Panc1 (cell line): Measurements from ENCODE around the gene AFF3. TPM values are rescaled to one million over a fixed set of nuclear protein-coding genes. Genes with fewer than 3 reads are reported as not detected.

Experiments
- ATAC-seq: fragments of 200-7000 bp; cut with Tn5 transposase; 2 replicates; pipeline ENCODE4 v1.9.1; 2020; ENCODE audit warnings: mild to moderate bottlenecking, moderate library complexity
- BruUV-seq: library from RNA; stranded (reverse); fragments of 400-500 nt; replicated peaks from 2 replicates; lab custom pipeline; 2021; lab: Mats Ljungman, UMichigan
- CTCF ChIA-PET: fragments of 300-600 bp; sonication (Branson Sonifier 250); formaldehyde crosslinking; loops from one replicate; lab custom pipeline; 2022; ENCODE audit warnings: antibody characterized with exemption; lab: Charles Lee
- POLR2A ChIA-PET: fragments of 300-600 bp; sonication (Branson Sonifier 250); formaldehyde crosslinking; loops from one replicate; lab custom pipeline; 2022; ENCODE audit warnings: antibody characterized with exemption; lab: Charles Lee
- DNase-seq: peaks from one replicate; pipeline ENCODE4 v3.0.0-alpha.2; 2010; ENCODE audit warnings: low read depth, low spot score
- H3K27ac ChIP-seq: 2 replicates; pipeline ENCODE4 v1.5.1; 2011; ENCODE audit warnings: mild to moderate bottlenecking, low read length, inconsistent platforms
- H3K27me3 ChIP-seq: fragments of 200-500 bp; sonication (Bioruptor generic); 2 replicates; pipeline ENCODE4 v1.6.0; 2014; ENCODE audit warnings: low read length, inconsistent platforms; ENCODE audit not compliant: control insufficient read depth, insufficient read depth
- H3K36me3 ChIP-seq: fragments of 200-500 bp; sonication (Bioruptor generic); 2 replicates; pipeline ENCODE4 v1.5.1; 2014; ENCODE audit warnings: inconsistent platforms, mild to moderate bottlenecking, low read length, moderate library complexity; ENCODE audit not compliant: control insufficient read depth, insufficient read depth
- H3K4me1 ChIP-seq: 2 replicates; pipeline ENCODE4 v1.5.1; 2011; ENCODE audit warnings: inconsistent platforms, mild to moderate bottlenecking, low read length, moderate library complexity; ENCODE audit not compliant: control insufficient read depth, insufficient read depth
- H3K4me3 ChIP-seq, 2 experiments: 2 replicates each; pipeline ENCODE4 v1.5.1; 2011 to 2012; ENCODE audit warnings: low read depth in 2 of 2, low read length in 2 of 2, mild to moderate bottlenecking in 2 of 2, inconsistent platforms in 1 of 2, moderate library complexity in 1 of 2
- H3K9me3 ChIP-seq: fragments of 200-500 bp; sonication (Bioruptor generic); 2 replicates; pipeline ENCODE4 v1.5.1; 2014; ENCODE audit warnings: low read depth, mild to moderate bottlenecking, inconsistent platforms, low read length, moderate library complexity; ENCODE audit not compliant: control insufficient read depth, insufficient read depth
- CTCF ChIP-seq: fragments of 450-650 bp; IDR thresholded peaks from 2 replicates; pipeline ENCODE4 v1.5.1; 2017; ENCODE audit warnings: mild to moderate bottlenecking
- POLR2AphosphoS5 ChIP-seq: IDR thresholded peaks from 2 replicates; pipeline ENCODE4 v1.6.1; 2012; ENCODE audit warnings: mild to moderate bottlenecking, low read depth, low read length, moderate library complexity
- REST ChIP-seq, 2 experiments: IDR thresholded peaks; 2 replicates each; pipeline ENCODE4 v1.6.1; 2011 to 2012; ENCODE audit warnings: low read depth in 2 of 2, control low read depth in 1 of 2, low read length in 1 of 2, mild to moderate bottlenecking in 1 of 2, moderate library complexity in 1 of 2; ENCODE audit not compliant: insufficient read depth in 1 of 2
- SIN3A ChIP-seq: IDR thresholded peaks from 2 replicates; pipeline ENCODE4 v1.6.1; 2012; ENCODE audit warnings: low read depth, mild to moderate bottlenecking, low read length, moderate library complexity, borderline replicate concordance; ENCODE audit not compliant: insufficient read depth
- TCF7L2 ChIP-seq: IDR thresholded peaks from 2 replicates; pipeline ENCODE4 v1.6.1; 2011; ENCODE audit warnings: mild to moderate bottlenecking, low read depth, low read length, inconsistent platforms
- in situ Hi-C: cut with HindIII; loops from 2 replicates; pipeline ENCODE4 v1.10.0; 2016; ENCODE audit warnings: low sequenced_read_pairs, low pct_unique_long_range_greater_than_20kb
- intact Hi-C: fragments of 100-400 bp; cut with micrococcal nuclease; formaldehyde crosslinking; loops from one replicate; pipeline ENCODE4 v1.10.0; 2022; ENCODE audit not compliant: unreplicated experiment
- total RNA-seq: library from RNA; stranded (reverse); gene quantifications from one replicate; pipeline ENCODE4 v1.2.1, GENCODE V29; 2021; ENCODE audit not compliant: unreplicated experiment

AFF3 gene
- total RNA-seq, 1 experiment from 2014 or later = 2.2 TPM

GRCh38 chr2:99743146-99743545 lies 399.2 kb downstream of the AFF3 start:
- no peaks in the 10 kb centered on the region for H3K9me3 ChIP-seq
- TF ChIP-seq POLR2AphosphoS5 = no peak
- no peak for TF ChIP-seq SIN3A
- no peak for TF ChIP-seq TCF7L2
- TF ChIP-seq REST (IDR thresholded peaks at IDR 0.05; ENCODE audit: insufficient read depth in 1 of 2, low read depth in 2 of 2, low read length in 1 of 2) = no peak
- no peak for TF ChIP-seq CTCF
- intact Hi-C loops = no loop called here
- H3K36me3 ChIP-seq = no peaks in the 10 kb centered on the region
- H3K4me3 ChIP-seq = no peak overlapping the region
- CTCF ChIA-PET = no interaction called here
- BruUV-seq = no TSS peak
- DNase-seq = no peak
- POLR2A ChIA-PET = no interaction called here
- no peaks in the 10 kb centered on the region for H3K4me1 ChIP-seq
- in situ Hi-C loops = no loop called here
- H3K27me3 ChIP-seq = no peaks in the 10 kb centered on the region
- no peak for ATAC-seq
- no peak overlapping the region for H3K27ac ChIP-seq

- intact Hi-C loops = no loop called here
- DNase-seq = no peak
- no peak for TF ChIP-seq REST (IDR thresholded peaks at IDR 0.05; ENCODE audit: insufficient read depth in 1 of 2, low read depth in 2 of 2, low read length in 1 of 2)
- TF ChIP-seq CTCF = no peak
- no peak for TF ChIP-seq POLR2AphosphoS5
- TF ChIP-seq TCF7L2 = no peak
- TF ChIP-seq SIN3A = no peak
- Histone ChIP-seq H3K27ac (no peak overlapping the region), H3K4me3 (no peak overlapping the region), H3K9me3 (no peaks in the 10 kb centered on the region), H3K27me3 (no peaks in the 10 kb centered on the region), H3K36me3 (no peaks in the 10 kb centered on the region), H3K4me1 (no peaks in the 10 kb centered on the region; the same call in 1 of the 2 replicates)
- ChIA-PET CTCF (no interaction called here), POLR2A (interaction anchor here (0.6 kb wide), 1 partner anchor 16 kb away, joined by 3 read pairs; no protein-coding TSS in a partner anchor)
- in situ Hi-C loops = no loop called here
- ATAC-seq = no peak
- no TSS peak for BruUV-seq
These were observed 404.9 kb downstream of the AFF3 start for GRCh38 chr2:99737537-99737936.
